Measurements from ENCODE around the gene ATXN7L3B.
"Not testable (repeated sequence)": the region's sequence is repeated elsewhere in the genome, so short reads cannot be mapped to it uniquely, and the experiment has no call there.

Gene ATXN7L3B, protein sequence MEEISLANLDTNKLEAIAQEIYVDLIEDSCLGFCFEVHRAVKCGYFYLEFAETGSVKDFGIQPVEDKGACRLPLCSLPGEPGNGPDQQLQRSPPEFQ

DNA sequence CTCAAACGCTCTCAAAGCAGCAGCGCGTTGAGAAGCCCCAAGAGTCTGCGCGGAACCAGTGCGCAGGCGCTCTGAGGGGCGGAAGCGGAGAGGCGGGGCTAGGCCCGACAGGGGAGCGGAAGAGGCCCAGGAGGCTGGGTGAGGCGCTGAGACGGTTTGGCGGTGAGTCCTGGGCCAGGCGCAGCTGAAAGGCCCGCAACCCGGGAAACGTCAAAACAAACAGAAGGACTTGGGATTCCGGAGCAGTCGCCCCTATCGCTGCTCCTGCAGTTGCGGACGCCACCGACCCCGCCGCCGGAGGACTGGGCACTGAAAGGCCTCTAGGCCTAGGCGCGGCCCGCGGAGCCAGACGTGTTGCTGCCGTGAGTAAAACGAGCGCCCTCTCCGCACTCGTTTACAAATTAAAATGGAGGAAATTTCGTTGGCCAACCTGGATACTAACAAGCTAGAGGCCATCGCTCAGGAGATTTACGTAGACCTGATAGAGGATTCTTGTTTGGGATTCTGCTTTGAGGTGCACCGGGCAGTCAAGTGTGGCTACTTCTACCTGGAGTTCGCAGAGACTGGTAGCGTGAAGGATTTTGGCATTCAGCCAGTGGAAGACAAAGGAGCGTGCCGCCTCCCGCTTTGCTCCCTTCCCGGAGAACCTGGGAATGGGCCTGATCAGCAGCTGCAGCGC lies at the start of gene ATXN7L3B:
Gene ATXN7L3B (plus strand): TSS at position 129 of the 679 bp plus-strand sequence. CDS start 278 bp downstream, at position 407.
- peak; percentile 82 to 92 for DNase-seq (ENCODE audit: extremely low read depth in 1 of 2, low read depth in 1 of 2)

DNA sequence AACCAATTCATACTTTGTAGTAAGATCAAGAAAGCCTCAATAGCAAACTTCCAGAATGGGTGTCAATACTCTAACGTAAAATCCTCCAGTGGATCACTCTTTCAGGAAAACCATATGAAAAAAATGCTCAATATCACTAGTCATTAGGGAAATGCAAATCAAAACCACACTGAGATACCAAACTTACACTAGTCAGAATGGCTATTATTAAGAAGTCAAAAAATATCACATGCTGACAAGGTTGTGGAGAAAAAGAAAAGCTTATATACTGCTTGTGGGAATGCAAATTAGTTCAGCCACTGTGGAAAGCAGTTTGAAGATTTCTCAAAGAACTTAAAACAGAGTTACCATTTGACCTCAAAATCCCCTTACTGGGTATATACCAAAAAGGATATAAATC lies 49.5 kb upstream of the ATXN7L3B start:
- no peak for DNase-seq (ENCODE audit: extremely low read depth in 1 of 2, low read depth in 1 of 2)

DNA sequence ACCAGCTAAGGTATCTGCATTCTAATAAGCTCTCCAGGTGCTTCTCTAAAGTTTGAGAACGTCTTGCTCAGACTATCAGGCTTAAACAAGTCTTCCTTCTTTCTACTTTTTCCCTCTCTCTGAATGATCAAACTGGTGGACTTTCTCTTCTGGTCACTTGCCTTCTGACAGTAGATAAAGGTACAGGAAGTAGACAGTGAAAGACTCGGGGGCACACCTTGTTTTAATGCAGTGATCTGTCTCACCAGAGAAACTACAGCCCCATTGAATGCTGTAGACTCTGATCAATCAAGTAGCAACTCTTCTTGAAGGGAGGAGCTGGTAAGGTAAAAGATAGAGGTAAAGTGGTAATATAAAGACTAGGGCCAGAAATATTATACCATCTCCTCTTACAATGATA lies 48.1 kb upstream of the ATXN7L3B start:
- DNase-seq (ENCODE audit: extremely low read depth in 1 of 2, low read depth in 1 of 2) = no peak

DNA sequence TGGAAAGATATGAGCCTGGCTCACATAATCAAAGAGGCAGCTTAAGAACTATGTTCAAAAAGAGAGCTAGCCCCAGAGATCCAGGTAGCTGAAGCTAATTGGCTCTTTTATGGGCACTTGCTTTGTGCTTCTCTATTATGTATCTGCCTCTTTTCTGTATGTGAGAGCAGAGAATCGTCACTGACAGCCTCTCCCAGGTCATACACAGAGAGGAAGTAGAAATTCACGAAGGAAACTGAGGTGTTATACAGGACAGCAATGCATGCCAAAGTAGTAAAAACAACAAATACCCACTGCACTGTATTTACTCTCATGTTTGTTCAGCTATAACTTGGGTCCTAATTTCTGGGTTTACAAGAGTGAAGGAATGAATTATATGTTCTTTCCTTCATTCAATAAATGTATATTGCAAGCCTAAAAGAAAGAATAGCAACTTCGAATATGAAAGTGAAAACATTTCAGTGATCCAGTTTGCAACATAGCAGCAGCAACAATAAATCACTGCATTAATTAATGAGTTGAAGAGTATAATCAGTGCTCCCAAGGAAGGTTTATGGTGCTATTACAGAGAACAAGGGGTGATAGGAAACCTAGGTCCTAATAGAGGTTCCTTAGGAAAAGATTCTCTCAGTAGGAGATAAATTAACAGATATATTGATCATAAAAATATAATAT lies 47.1 kb upstream of the ATXN7L3B start:
- DNase-seq (ENCODE audit: extremely low read depth in 1 of 2, low read depth in 1 of 2) = no peak

DNA sequence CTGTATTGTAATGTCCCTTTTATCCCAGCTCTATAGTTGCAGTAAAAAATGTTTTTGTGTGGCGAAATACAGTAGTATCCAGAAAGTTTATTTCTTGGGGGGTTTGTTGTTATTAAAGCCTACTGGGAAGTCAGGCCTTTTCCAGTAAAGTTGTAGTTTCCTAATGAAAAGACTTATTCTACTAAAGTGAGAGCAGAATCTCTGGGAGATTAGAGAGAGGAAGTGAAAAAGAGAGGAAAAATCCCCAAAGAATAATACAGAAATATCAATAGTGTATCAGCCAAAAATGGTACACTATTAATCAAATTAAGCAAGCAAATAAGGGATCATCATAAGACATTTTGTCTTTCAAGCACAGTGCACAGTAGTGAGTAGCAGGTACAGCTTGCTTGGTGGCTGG lies 46.3 kb upstream of the ATXN7L3B start:
- DNase-seq (ENCODE audit: extremely low read depth in 1 of 2, low read depth in 1 of 2) = no peak

DNA sequence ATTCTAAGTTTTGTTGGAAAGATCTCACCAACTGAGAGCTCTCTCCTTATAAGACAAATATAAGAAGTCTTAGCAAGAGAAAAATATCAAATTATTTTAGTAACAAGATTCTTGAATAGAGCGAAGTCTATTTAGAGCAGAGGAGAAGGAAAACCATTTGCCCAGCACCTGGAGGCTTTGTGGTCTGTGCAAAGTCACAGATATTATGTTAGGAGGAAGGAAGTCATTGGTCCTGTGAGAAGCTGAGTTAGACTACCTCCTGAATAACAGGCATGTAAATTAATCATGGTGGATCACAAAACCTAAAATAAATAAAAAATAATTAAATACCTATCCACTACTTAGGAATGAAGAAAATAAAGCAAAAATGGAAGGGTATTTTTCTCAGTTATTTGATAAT lies 38.4 kb upstream of the ATXN7L3B start:
- no peak for DNase-seq (ENCODE audit: extremely low read depth in 1 of 2, low read depth in 1 of 2)

DNA sequence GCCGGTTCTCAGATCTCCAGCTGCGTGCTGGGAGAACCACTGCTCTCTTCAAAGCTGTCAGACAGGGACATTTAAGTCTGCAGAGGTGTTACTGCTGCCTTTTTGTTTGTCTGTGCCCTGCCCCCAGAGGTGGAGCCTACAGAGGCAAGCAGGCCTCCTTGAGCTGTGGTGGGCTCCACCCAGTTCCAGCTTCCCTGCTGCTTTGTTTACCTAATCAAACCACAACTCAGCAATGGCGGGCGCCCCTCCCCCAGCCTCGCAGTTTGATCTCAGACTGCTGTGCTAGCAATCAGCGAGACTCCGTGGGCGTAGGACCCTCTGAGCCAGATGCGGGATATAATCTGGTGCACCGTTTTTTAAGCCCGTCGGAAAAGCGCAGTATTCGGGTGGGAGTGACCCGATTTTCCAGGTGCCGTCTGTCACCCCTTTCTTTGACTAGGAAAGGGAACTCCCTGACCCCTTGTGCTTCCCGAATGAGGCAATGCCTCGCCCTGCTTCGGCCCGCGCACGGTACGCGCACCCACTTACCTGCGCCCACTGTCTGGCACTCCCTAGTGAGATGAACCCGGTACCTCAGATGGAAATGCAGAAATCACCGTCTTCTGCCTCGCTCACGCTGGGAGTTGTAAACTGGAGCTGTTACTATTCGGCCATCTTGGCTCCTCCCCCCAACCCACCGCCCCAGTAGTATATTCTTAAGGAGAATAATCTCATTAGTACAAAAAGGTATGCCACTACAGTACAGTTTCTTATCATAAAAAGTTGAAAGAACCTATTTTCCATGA lies 28.6 kb upstream of the ATXN7L3B start:
- DNase-seq (ENCODE audit: extremely low read depth in 1 of 2, low read depth in 1 of 2) = not testable (repeated sequence)

DNA sequence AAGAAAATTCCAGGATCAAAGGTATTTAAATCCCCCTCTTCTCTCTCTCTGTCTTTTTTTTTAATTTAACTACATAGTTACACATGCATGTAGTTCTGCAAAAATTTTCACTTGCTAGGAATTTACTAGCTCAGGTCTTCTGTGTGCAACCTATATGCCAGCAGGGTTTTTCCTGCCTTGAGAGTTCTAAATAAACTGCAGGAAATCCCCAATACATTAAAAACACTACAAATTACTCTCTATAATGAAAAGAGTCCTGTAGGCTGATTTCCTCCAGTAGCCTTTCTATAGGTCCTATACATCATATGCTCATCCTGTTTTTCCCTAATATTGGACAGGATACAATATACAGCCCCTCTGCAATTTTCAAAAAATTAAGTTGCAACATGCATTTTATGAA lies 27.7 kb upstream of the ATXN7L3B start:
- DNase-seq (ENCODE audit: extremely low read depth in 1 of 2, low read depth in 1 of 2) = no peak

DNA sequence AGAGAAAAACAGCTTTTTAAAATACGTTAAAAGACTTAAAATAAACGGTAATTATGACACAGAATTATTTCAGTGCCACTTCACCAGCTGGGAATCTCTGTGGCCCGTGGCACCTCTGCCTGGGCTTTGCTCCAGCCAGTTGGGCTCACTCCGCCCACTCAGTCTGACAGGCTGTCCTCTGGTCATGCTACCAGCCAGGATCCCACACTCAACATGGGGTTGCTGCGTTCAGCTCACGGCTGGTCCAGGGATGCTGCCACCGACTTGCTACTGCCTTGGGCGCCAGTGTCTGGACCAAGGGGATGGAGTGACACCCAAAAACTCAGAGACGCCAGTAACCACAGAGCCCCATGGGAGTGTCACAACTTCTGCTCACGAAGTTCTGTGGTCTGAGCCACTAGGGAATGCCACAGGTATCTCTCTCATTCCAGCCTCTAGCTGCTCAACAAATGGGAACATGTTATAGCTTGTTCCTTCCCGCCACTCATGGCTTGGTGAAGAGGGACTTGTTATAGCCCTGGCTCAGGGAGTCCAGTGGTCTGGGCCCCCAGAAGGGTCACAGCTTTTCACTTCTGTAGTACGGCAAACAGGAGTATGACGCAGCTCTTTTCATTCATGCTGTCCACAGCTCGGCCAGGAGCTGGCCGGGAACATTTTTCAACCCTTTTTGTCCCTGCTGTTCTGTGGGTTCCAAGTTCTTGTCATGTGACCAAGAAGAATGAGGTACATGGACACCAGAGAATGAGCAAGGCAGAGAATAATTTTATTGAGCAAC lies 23.4 kb upstream of the ATXN7L3B start:
- DNase-seq (ENCODE audit: extremely low read depth in 1 of 2, low read depth in 1 of 2) = no peak

DNA sequence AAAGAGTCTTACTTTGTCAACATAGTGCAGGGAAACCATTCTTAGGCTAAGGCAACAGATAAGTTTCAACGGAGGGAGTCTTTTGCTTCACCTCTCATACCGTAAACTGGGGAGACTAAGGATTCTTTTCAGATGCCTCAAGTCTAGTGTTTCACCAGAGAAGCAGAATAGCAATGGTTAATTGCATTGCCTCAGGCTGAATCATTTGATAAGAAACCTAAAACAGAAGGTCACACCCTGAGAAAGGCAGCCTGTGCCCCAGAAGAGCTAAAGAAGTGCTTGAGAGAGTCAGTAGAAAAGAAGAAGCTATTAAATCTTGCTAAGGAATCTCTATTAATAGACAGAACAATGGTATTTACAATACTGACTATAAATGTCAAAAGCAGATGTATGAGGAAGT lies 21.8 kb upstream of the ATXN7L3B start:
- no peak for DNase-seq (ENCODE audit: extremely low read depth in 1 of 2, low read depth in 1 of 2)

DNA sequence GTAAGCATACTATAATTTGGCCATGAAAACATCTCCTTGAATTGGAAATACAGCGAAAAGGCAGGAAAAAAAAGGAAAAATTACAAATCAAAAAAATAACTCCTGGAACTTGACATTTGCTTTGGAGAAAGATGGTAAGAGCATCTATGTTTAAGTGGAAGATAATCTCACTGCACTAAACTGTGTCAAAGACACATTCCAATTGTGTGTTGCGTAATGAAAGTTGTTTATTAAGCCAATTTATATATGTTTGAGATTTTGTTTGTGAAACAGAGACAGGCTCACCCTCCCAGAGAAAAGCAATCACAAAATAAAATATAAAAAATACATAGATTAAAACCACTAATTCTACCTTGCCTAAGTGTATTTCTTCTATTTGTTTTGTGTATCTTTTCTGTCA lies 11.1 kb upstream of the ATXN7L3B start:
- DNase-seq (ENCODE audit: extremely low read depth in 1 of 2, low read depth in 1 of 2) = no peak

DNA sequence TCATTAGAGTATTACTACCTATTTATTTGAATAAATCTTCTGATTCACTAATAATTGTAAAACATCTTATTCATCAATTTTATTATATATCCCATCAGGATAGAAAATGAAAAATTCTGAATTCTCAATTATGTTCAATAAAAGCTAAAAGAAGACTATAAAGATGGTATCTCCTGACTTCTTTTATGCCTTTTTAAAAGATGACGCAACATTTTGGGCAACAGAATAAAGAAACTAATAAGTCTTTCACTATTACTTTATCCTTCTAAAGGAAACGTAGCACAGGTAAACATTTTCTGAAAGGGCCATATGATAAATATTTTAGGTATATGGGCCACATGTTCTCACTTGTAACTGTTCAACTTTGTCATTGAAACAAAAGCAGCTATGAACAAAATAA lies 10.1 kb upstream of the ATXN7L3B start:
- DNase-seq (ENCODE audit: extremely low read depth in 1 of 2, low read depth in 1 of 2) = no peak

DNA sequence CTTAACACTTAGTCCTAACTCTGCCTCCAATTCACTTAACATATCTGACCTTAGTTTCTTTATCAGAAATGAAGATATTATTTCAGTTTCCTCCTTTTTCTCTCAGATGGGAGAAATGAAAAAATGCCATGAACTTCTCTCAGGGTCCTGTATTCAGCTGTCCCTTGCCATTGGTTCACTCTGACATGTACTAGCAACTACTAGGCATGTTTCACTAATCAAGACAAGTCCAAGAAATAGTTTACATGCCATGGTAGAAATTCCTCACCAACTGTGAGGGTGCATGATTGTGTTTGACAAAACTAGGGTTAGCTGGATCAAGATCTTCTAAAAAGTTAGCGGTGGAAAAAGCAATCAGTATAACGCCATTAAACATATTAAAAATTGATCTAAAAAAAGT lies 7.0 kb upstream of the ATXN7L3B start:
- no peak for DNase-seq (ENCODE audit: extremely low read depth in 1 of 2, low read depth in 1 of 2)

DNA sequence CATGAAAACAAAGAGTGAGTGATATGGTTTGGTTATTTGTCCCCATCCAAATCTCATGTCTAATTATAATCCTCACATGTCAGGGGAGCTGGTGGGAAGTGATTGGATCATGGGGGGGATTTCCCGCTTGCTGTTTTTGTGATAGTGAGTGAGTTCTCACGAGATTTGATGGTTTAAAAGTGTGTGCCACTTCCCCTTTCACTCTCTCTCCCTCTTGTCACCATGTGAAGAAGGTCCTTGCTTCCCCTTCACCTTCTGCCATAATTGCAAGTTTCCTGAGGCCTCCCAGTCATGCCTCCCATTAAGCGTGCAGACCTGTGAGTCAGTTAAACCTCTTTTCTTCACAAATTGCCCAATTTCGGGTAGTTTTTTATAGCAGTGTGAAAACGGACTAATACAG lies 2.1 kb upstream of the ATXN7L3B start:
- DNase-seq (ENCODE audit: extremely low read depth in 1 of 2, low read depth in 1 of 2) = no peak

DNA sequence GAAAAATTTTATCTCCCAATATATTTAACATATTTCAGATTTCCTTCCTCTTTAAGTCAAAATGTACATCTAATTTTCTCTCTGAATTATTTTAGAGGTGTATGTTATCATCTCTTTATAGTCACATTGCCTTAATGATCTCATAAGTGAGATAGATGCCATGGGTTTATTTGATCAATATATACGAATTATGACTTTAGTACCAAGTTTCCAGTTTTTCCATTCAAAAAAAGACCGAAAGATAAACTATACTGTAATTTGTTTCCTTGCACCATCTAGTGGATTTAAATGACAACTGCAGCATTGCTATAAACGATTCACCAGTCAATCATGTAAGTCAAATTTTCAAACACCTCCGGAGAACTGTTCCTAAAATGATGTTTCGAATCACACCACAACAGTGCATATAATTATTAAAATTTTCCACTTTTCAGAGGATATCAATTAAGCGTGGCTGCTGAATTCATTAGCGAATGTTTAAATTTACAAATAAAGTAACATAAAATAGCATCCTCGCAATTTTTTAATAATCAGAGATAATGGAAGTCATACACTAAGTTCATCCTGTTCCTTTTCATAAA lies 419 bp upstream of the ATXN7L3B start:
- DNase-seq (ENCODE audit: extremely low read depth in 1 of 2, low read depth in 1 of 2) = no peak

DNA sequence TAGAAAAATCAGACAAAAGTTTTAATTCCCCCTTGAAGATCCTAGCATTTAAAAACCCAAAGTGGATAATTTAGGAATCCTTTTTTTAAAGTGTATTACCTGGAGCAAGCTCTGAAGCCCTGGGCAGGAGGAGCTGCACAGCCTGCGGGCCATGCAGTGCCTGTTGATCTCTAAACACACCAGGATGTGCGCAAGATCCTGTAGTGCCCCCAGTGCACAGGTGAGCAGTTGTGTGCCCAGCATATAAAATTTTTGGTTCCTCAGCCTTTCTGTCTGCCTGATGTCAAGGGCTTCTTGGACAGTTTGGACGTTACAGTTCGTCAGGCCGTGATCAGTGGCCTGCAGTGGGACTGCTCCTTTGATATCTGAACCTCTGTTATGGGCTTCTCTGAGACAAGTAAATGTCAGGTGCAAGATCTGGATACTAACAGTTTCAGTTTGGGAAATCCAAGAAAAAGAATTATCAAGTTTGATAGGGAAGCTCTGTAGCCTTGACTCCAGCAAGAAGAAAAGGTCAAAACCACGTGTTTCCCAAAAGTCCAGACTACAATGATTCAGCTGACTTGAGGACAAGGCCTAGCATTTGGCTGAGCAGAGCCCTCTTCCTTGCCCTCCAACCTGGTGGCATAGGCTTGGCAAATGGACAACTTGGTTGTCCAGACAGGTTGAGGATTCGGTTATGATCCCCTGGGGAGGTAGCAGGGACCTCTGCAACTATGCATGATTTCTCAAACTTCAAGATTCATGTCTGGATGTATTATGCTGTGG lies 1.0 kb downstream of the ATXN7L3B start:
- DNase-seq (ENCODE audit: extremely low read depth in 1 of 2, low read depth in 1 of 2) = no peak

DNA sequence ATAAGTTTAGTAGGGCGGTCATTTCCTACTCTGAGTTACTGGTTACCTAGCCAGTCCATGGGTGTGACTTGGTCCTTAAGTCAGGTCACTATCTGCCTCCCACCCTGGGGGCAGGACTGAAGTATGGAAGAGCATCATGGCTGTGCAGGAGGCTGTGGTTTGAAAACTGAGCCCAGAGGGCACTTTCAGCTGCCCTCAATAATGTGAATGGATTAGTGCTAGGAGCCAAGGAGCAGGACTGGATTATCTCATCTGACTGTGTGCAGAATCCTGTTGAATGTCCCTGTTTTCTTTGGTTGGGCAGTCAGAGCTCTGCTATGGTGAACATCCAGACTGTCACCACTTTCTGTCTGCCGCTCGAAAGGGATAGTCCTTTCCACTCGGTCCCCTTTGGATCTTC lies 1.6 kb downstream of the ATXN7L3B start:
- no peak for DNase-seq (ENCODE audit: extremely low read depth in 1 of 2, low read depth in 1 of 2)

DNA sequence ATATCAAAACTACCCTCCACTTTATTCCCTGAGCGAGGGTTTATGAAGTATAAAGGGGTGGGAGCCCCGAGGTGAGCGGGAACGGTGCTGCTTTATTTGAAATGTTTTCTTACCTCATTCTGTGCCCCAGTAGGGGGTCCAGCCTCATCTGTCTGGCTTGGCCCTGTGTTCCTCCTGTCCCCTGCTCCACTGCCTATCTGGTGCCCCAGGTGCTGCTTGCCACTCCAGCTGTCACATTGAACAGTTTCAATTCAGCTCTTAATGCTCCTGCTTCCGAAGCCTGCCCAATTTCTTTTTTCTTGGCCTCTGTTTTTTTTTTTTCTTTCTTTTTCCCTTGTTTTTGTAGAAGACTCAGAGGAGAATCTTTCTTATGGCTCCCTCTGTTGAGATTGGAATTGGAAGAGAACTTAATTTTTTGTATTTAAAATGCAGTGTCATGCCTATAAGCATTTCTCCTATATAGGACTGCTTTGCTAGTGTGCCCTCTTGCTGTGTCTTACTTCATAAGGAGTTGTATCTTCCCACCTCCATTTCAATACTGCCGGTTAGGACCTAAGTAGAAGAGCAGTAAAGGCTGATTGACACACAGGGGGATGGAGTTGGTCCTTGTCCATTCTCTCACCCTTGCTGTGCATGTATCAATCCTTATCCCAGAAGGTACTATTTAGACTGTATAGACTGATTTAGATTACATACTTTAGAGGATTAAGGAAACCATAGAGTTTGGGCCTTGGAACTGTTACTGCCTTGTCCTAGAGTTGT lies 2.3 kb downstream of the ATXN7L3B start:
- no peak for DNase-seq (ENCODE audit: extremely low read depth in 1 of 2, low read depth in 1 of 2)

DNA sequence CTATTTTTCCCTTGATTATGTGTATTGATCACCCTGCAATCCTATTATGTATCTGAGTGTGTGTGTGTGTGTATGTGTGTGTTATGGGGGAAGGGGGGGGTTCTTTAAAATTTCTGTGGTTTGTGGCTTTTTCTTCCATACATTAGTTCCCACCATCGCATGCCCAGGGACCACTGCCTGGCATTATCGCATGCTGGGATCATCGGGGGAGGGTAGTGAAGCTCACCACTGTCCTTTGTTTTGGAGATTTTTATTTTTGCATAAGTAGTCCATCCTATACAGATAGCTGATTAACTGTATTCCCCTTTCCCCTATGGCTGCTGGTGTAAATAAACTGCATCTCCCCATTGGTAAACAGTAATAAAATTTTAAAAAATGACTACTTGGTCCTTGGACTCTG lies 3.4 kb downstream of the ATXN7L3B start:
- DNase-seq (ENCODE audit: extremely low read depth in 1 of 2, low read depth in 1 of 2) = no peak

Measured in activated CD8-positive, alpha-beta memory T cell treated with anti-CD3 and anti-CD28 coated beads for 1 hour (primary cell).